NT2/D1 (cell line): ENCODE results near the gene LRRC46.
A peak's percentile ranks its signal among the peaks of the same experiment; 100 is the strongest.

Experiments used
- DNase-seq: peaks from one replicate; pipeline ENCODE4 v3.0.0-alpha.2; 2011; ENCODE audit warnings: low read depth, low spot score
- H3K27me3 ChIP-seq: 2 replicates; pipeline ENCODE4 v1.6.0; 2011; ENCODE audit warnings: mild to moderate bottlenecking; ENCODE audit not compliant: insufficient read length, insufficient read depth
- H3K36me3 ChIP-seq: 2 replicates; pipeline ENCODE4 v1.6.1; 2011; ENCODE audit warnings: mild to moderate bottlenecking, low read length, mixed read lengths; ENCODE audit not compliant: insufficient read depth, insufficient read length
- H3K4me1 ChIP-seq: 2 replicates; pipeline ENCODE4 v1.5.1; 2011; ENCODE audit not compliant: insufficient read depth, insufficient read length
- H3K4me3 ChIP-seq: 2 replicates; pipeline ENCODE4 v1.5.1; 2011; ENCODE audit warnings: low read depth; ENCODE audit not compliant: insufficient read length
- H3K9ac ChIP-seq: 2 replicates; pipeline ENCODE4 v1.6.0; 2011; ENCODE audit warnings: low read depth; ENCODE audit not compliant: insufficient read length
- H3K9me3 ChIP-seq: 2 replicates; pipeline ENCODE4 v1.5.1; 2011; ENCODE audit warnings: mild to moderate bottlenecking, low read length; ENCODE audit not compliant: insufficient read depth
- SUZ12 ChIP-seq: IDR thresholded peaks from 2 replicates; pipeline ENCODE4 v1.6.1; 2011; ENCODE audit not compliant: insufficient read length, insufficient read depth; ENCODE audit errors: extremely low read depth
- YY1 ChIP-seq: IDR thresholded peaks from 2 replicates; pipeline ENCODE4 v1.6.1; 2011; ENCODE audit not compliant: insufficient read length, insufficient read depth
- ZNF274 ChIP-seq: IDR thresholded peaks from 2 replicates; pipeline ENCODE4 v1.6.1; 2011; ENCODE audit warnings: mild to moderate bottlenecking, low read depth, low read length

The LRRC46 gene

DNA sequence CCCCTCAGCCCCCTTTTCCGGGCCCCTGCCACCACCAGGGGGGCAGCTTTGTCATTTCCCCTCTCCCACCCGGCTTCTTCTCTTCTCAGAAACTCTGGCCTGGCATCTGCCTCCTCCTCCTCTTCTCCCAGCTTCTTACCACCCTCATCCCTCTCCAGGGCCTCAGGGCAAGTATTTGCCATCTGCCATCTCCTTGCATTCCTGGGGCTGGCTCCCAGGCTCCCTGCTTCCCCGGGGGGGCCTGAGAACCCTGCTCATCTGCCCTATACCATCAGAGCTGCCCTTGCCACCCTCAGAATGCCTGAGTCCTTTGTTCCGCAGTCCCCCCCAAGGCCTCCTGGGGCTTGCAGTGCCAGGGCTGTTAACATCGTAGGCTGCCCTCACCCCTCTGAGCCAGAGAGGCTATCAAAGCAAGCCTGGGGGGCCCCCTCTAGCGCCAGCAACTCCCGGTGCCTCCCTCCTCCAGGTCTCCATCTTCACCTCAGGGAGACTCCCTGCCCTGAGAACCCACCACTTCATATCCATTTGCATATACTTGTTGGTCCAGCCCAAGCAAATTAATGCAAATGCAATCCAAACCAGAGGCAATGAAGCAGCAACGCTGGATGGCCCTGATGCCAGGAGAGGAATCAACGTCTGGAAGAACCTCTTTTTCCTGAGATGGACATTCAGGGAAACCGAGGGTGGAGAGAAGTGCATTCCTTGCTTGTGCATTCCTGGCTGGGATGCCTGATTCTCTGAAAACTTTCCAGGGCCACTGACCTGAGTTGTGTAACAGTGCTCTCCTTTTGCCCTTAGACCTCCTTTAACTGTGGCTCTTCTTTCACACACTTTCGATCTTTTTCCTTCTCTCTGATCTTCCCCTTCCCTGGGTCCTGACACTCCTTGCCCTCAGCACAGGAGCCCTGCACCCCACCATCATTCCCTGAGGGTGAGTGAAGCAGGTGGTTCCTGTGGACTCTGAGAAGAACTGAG lies 43.8 kb downstream of the LRRC46 start:
- peaks cover 15% of the 10 kb centered on the region for H3K27me3 ChIP-seq
- DNase-seq = no peak
- no peak overlapping the region for H3K9ac ChIP-seq
- no peak overlapping the region for H3K4me3 ChIP-seq
- no peaks in the 10 kb centered on the region for H3K9me3 ChIP-seq
- H3K4me1 ChIP-seq = peaks cover 27% of the 10 kb centered on the region
- TF ChIP-seq ZNF274 (no peak), YY1 (no peak), SUZ12 (no peak)
- H3K36me3 ChIP-seq = no peaks in the 10 kb centered on the region

DNA sequence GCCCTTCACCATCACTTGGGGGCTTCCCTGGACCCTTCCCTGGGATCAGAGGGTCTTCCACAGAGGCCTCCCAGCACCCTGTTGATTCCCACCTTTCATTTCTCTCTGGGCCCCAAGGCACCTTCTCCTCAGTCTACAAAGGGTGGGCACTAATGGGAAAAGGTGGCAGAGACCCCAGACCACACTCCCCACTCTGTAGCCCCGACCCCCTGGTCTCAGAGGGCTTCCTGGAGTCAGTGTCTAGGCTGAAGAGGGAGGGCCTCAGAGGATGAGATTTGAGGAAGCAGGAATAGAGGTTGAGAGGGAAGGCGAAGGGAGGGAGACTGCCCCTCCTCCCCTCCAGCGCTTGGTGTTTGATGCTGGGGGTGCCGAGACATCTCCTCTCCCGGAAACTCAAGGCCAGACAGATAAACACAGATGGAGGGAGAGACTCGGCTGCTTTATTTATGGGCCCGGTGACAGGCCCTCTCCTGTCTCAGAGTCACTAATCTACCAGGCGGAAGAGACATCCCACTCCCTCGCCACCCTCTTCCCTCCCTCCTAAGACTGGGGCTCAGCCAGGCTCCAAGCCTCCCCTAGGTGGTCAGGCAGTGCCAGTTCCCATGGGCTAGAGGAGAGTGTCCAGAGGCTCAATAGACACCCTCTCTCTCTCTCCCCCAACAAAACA lies 46.0 kb downstream of the LRRC46 start:
- DNase-seq = no peak
- Histone ChIP-seq H3K27me3 (no peaks in the 10 kb centered on the region), H3K4me3 (no peak overlapping the region), H3K36me3 (no peaks in the 10 kb centered on the region), H3K9me3 (no peaks in the 10 kb centered on the region), H3K9ac (no peak overlapping the region), H3K4me1 (peaks cover 27% of the 10 kb centered on the region)
- no peak for TF ChIP-seq ZNF274
- TF ChIP-seq SUZ12 = no peak
- no peak for TF ChIP-seq YY1

DNA sequence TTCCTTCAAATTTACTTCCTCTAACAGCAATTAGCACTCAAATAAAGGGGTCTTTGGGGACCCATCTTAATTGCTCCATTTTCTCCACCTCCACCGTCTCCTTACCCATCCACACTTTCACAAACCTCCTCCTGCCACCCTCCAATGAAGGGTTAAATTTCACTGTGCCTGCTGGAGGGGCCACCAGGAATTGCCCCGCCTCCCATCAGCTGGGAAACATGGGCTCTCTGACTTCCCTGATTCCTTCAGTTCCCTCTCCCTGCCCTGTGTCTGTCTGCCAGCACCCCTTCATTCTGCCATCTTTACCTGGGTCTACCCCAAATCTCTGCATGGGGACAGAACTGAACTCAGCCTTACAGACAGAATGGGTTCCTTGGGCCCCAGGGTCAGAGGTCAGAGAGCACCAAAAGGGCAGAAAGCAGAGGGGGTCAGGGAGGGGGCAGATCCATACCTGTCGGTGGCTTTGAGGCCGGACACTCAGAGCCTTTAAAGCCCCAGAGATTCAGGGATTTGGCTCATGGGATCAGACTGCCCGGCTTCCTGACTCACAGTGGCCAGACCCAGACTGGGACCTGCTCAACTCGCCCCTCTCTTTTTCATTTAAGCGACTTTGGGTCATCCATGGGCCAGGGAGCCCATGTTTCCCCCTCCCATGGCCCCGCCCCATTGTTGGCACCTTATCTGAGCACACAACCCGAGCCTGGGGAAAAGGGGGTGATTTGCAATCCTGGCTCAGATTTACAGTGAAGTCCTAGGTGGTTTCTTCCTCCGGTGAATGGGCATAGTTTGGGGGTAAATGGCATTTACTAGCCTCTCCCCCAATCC lies 46.9 kb downstream of the LRRC46 start:
- no peaks in the 10 kb centered on the region for H3K9me3 ChIP-seq
- no peak overlapping the region for H3K4me3 ChIP-seq
- H3K27me3 ChIP-seq = no peaks in the 10 kb centered on the region
- TF ChIP-seq ZNF274 (no peak), YY1 (no peak), SUZ12 (no peak)
- no peak for DNase-seq
- peaks cover 22% of the 10 kb centered on the region for H3K4me1 ChIP-seq
- no peaks in the 10 kb centered on the region for H3K36me3 ChIP-seq
- peak overlapping the region; percentile 0 for H3K9ac ChIP-seq

DNA sequence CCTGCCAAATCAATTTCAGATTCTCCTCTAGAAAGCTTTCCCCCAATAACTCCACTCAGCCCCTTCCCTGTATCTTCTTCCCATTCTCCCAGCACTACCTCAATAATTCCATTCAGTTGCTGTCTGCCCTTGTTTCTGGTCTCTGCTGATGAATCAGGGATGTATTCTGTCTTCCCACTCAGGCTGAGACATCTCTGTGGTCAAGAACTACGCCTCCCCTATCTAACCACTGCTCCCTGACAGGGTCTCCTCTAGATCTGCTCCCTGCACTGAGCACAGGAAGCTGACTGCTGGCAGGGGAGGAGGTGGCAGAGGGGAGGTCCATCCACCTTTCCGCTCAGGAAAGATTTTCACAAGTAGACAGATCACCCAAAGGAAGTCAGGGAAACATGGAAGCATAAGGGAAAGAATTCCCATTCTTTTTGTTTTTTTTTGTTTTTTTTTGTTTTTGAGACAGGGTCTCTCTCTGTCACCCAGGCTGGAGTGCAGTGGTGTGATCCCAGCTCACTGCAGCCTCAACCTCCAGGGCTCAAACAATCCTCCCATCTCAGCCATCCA lies 47.6 kb downstream of the LRRC46 start:
- no peaks in the 10 kb centered on the region for H3K27me3 ChIP-seq
- no peaks in the 10 kb centered on the region for H3K9me3 ChIP-seq
- H3K9ac ChIP-seq = no peak overlapping the region
- no peak for DNase-seq
- H3K4me1 ChIP-seq = peaks cover 21% of the 10 kb centered on the region
- no peak overlapping the region for H3K4me3 ChIP-seq
- no peaks in the 10 kb centered on the region for H3K36me3 ChIP-seq
- TF ChIP-seq YY1 (no peak), SUZ12 (no peak), ZNF274 (no peak)

DNA sequence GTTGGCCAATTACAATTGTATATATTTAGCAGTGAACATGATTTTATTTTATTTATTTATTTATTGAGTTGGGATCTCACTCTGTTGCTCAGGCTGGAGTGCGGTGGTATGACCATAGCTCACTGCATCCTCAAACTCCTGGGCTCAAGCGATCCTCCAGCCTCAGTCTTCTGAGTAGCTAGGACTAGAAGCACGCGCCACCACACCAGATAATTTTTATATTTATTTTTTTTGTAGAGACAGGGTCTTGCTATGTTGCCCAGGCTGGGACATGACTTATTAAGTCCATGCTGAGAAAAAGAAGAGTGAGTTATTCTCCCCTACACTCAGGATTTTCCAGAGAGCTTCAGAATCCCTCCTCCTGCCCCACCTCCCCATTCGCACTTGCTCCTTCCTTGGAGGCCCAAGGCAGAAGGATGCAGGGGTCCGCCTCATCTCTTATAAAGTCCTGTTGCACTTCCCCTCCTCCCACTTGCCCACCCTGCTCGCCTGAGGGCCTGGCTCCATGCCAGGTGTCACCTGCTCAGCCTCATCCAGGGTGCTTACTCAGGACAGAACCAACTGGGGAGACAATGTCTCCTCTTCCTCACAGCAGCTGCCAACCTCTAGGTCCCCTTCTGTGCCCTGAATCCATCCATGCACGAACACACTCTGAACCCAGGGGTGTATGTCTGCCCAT lies 48.4 kb downstream of the LRRC46 start:
- no peaks in the 10 kb centered on the region for H3K9me3 ChIP-seq
- TF ChIP-seq YY1 (no peak), ZNF274 (no peak), SUZ12 (no peak)
- H3K4me1 ChIP-seq = peaks cover 26% of the 10 kb centered on the region
- no peaks in the 10 kb centered on the region for H3K36me3 ChIP-seq
- DNase-seq = no peak
- H3K27me3 ChIP-seq = no peaks in the 10 kb centered on the region
- no peak overlapping the region for H3K9ac ChIP-seq
- H3K4me3 ChIP-seq = no peak overlapping the region

- H3K27me3 ChIP-seq = no peaks in the 10 kb centered on the region
- no peak for DNase-seq
- no peak overlapping the region for H3K4me3 ChIP-seq
- TF ChIP-seq YY1 (no peak), ZNF274 (no peak), SUZ12 (no peak)
- H3K9ac ChIP-seq = no peak overlapping the region
- H3K36me3 ChIP-seq = no peaks in the 10 kb centered on the region
- H3K9me3 ChIP-seq = no peaks in the 10 kb centered on the region
- peaks cover 27% of the 10 kb centered on the region for H3K4me1 ChIP-seq
These were observed 50.8 kb downstream of the LRRC46 start for GRCh38 chr17:47882247-47882646.
